GM21786 (cell line): Measurements from ENCODE around the gene NOL4L.

Experiments
- ATAC-seq: cut with Tn5 transposase; IDR thresholded peaks from one replicate; pipeline ENCODE4 v1.9.1; 2021; ENCODE audit not compliant: unreplicated experiment

Gene NOL4L, protein sequence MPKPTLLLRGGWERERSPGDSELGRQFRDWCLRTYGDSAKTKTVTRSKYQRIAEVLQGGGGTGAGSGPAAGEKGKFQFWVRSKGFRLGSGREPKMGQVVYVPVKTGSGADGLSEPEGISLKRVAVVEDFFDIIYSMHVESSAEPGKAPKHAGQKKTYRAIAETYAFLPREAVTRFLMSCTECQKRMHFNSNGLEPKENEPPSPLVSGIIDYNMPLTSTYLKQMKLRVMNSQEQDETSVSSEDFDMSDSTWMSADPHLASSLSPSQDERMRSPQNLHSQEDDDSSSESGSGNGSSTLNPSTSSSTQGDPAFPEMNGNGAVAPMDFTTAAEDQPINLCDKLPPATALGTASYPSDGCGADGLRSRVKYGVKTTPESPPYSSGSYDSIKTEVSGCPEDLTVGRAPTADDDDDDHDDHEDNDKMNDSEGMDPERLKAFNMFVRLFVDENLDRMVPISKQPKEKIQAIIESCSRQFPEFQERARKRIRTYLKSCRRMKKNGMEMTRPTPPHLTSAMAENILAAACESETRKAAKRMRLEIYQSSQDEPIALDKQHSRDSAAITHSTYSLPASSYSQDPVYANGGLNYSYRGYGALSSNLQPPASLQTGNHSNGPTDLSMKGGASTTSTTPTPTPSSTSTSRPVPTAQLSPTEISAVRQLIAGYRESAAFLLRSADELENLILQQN

DNA sequence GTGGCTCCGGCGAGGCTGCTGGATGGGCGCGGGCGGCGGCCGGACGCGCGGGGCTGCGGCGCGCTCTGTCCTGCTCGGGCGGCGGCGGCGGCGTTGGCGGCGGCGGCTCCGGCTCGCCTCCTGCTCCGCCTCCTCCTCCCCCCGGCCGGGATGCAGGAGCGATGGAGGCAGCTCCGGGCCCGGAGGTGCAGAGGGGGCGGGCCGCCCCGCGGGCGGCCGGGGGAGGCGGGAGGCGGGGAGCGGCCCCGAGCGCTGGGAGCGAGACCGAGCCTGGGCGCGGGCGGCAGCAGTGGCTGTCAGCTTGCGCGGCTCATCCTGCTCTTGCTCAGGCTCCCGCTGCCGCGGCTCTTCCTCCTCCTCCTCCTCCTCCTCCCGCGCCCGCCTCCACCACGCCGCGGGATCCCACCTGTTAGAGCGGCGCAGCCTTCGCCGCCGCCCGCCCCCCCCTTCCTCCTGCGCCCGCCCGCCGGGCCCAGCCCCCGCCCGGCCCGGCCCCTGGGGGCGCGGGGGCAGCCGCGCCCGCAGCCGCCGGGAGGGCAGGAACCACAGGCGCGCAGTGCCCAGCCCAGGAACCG is at the start of gene NOL4L:
TSS of gene NOL4L (minus strand) at position 323 of the 575 bp plus-strand sequence. CDS start 443 bp downstream, outside the sequence.
- no peak for ATAC-seq

DNA sequence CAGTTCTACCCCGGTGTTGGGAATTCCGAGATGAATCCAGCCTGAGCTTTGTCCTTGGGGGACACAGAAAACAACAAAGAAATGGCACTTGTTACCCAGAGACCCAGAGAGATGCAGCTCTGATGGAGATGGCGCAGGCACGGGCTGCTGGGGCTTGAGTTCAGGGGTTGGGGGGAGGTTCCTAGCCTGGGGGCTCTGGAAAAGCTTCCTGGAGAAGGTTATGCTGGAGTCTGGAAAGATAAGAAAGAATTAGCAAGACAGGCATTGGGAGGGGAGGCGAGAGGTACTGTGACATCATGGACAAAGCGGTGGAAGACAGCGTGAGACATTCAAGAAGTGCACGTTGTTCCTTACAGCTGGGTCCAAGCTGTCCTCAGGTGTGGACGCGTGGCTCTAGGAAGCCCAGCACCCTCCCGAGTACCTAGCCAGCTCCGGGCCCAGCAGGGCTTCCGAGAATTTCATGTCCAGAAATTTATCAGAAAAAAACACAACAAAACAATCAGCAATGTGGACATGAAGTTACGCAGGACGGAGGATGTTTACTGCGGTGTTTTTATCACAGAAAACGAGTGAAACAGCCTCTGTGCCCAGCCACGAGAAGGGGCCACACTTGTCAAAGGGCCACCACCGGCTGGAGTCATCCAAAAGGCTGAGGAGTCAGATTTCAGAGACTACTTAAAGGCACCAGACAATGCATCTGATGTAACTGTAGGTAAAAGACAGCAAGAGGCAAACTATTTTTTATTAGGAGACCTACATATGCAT is 49.1 kb upstream of the NOL4L start:
- no peak for ATAC-seq

DNA sequence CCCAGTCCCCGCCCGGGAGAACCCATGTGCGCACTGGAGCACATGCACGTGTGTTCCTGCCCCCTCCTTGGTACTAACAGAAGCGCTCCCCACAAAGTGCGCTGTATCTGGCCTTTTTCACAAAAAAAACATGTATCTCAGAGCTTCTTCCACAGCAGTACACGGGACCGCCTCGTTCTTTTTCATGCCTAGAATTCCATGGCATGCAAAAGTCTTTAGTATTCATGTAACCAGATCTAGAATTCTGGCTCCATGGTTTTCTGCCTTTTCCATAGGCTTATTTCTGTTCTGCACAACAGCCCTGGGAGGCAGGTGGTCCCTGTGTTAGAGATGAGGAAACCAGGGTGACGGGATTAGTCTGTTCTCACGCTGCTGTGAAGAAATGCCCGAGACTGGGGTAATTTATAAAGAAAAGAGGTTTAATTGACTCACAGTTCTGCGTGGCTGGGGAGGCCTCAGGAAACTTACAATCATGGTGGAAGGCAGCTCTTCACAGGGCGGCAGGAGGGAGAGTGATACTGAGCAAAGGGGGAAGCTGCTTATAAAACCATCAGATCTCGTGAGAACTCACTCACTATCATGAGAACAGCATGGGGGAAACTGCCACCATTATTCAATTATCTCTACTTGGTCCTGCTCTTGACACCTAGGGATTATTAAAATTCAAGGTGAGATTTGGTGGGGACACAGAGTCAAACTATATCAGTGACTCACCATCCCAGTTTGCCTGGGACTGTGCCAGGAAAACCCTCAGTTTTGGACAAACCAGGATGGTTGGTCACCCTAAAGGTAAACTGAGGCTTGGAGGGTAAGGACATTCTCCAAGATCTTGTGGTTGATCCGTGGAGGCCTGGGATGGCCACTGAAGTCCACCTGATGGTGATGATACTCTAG is 47.6 kb upstream of the NOL4L start:
- no peak for ATAC-seq

DNA sequence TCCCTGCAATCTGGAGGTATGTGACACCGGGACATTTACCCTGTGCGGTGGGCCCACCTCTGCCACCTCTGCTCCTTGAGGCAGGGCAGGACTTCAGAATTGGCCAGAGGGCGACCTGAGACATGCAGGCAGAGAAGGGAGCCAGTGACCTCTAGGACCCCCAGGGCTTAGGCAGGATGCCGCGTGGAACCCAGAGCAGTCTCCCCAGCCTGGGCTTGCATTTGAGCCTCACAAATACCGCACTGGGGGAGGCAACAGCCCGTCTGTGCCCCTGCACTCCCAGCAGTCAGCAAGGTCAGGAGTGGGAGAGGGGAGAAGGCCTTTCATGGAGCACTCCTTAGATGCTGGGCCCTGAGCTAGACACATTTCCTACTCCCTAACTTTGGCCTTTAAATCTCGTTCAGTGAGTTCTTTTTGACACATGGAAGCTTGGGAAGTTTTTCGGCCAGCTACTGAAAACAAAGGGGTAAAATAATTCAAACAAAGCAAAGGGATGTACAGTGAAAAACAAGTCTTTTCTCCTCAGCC is 46.9 kb upstream of the NOL4L start:
- no peak for ATAC-seq

DNA sequence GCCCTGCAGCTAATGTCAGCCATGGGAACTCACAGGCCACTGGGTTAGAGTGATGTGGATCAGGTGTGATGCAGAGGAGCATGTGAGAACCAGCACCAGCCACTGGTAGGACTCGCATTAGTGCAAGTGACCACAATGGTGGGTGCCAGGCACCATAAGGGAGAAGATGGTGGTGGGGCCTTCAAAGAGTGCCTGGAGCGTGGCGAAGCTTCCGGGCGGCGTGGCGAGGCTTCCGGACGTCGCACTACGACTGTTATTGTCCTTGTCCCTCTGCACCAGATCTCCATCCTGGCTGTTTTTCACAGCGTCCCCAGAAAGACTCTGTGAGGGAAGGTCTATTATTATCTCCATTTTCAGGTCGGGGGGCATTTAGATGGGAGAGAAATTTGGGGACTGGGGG is 44.7 kb upstream of the NOL4L start:
- no peak for ATAC-seq

DNA sequence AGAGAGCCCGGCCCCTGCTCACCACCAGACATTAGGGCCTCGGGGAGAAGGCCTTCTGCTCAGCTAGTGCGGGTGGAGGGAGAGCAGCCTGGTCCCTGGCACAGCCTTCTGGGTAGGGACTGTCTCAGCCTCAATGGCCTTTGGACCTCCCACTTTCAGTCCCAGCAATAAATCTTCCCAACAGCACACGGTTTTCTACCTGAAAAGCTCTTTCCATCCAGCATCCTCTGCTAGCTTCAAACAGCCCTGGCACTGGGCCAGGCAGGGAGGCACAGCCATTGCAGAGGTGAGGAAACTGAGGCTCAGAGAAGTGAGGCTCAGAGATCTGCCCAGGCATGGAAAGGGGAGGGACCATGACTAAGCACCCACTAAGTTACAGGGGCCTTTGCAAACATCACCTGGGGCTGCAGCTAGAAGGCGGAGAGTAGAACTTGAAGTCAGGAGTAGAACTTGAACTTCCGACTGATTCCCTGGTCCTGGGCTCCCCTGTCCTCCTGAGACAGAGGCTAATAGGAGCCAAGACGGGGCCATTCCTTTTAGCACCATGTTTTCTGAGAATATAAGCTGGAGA is 43.9 kb upstream of the NOL4L start:
- no peak for ATAC-seq

DNA sequence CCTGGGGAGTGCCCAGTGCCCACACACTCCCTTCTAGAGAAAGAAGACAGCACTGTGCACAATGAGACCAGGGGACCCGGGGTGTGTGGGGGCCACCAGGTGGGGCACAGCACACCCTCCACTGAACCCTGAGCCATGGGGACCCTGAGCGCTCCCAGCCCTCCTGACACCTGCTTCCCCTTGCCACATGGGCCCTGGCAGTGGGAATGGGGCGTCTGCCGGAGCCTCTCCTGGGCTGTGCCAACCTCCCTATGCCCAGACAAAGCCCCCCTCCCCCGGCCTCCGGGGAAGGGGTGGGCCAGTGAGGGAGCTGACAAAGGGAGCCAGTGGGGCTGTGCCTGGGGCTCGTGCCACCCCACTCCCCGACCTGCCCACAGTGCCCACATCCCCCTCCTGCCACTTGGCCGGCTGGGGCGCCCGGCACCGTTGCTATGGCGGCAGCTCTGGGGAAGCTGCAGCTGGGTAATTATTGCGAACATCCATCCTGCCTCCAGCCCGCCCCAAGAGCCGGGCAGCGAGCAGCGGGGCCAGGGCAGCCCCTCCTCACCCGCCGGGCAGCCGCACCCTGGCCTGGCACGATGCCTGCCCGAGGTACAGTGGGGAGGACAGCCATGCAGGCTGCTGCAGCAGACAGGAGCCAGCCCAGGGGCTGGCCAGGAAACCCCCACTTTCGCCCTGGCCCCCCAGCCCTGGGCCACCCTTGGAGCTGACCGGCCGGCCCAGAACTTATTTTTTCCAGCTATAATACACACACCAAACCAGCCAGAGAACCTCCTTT is 41.9 kb upstream of the NOL4L start:
- peak; percentile 25 for ATAC-seq

DNA sequence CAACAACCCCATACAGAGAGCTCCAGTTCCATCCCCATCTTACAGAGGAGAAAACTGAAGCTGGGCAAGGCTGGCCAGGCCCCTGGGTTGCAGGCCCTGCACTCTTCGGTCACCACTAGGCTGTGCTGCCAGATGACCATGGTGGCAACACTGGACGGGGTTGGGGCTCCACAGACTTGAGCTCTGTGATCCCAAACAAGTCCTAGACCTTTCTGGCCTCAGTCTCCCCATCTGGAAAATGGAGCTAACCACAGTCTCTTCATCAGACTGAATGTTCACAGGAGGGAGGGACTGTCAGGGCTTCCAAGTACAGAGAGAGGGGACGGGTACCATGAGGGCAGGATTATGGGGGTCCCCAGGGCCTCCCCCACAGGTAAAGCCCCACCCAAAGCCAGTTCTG is 41.3 kb upstream of the NOL4L start:
- ATAC-seq = no peak

DNA sequence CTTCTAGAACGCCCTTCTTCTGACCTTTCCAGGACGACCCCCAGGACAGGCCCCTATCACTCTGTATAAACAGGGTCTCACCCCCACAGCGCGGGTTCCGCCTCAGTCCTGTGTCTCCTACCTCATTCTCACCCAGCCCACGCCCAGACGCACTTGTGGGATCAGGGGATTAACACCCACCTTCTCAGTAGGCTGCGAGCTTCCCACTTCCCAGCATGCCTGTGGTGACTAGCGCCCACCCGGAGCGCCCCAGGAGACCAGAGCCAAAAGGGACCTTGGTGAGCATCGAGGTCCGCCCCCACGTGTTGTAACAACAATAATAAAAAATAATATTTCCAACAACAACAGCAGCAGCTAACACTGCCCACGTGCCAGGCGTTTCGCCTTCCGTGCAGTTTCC is 40.9 kb upstream of the NOL4L start:
- no peak for ATAC-seq

DNA sequence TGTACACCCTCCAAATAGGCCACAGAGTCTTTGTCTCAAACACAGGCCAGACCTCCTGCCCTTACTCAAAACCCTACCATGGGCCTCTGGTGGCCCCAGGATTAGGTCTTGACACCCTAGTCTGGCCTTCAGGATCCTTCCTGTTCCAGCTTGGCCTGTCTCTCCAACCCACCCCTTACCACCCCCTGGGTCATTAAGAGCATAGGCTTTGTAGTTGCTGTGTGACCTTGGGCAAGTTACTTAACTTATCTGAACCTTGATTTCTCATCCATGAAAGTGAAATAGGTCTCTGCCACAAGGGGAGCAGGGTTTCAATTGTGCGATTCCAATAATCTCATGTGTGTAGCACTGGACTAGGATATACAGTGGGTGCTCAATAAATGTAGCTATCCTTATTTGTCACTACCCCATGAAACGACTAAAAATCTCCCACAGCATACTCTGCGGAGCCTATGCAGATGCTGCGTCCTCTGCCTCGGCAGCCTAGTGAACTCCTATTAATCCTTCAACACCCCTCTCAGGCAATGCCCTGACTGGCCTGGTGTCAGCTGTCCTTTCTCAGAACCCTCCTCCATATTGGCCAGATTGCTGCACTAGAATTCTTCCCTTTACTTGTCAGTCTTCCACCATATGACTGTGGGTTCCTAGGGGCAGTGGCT is 39.7 kb upstream of the NOL4L start:
- no peak for ATAC-seq

DNA sequence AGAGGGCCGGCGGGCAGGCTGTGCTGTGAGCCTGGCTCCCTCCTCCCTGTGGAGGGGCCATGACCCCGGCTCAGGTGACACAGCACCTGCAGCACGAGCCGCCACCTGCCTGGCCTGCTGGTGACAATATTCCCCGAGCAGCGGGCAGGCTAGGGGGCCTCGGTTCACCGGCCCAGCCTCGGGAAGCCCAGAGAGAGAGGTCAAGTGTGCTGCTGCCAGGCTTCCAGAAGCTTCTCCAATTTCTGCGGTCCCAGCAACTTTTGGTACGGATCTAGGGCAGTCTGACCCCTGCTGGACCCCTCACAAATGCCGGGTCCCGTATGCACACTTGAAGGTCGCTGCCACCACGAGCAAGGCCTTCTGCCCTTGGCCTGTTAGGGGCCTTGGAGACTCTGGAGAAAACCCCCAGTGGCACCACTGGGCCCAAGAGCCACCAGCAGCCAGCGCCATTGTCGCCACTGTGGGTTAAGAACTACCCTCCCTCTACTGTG is 38.6 kb upstream of the NOL4L start:
- no peak for ATAC-seq

DNA sequence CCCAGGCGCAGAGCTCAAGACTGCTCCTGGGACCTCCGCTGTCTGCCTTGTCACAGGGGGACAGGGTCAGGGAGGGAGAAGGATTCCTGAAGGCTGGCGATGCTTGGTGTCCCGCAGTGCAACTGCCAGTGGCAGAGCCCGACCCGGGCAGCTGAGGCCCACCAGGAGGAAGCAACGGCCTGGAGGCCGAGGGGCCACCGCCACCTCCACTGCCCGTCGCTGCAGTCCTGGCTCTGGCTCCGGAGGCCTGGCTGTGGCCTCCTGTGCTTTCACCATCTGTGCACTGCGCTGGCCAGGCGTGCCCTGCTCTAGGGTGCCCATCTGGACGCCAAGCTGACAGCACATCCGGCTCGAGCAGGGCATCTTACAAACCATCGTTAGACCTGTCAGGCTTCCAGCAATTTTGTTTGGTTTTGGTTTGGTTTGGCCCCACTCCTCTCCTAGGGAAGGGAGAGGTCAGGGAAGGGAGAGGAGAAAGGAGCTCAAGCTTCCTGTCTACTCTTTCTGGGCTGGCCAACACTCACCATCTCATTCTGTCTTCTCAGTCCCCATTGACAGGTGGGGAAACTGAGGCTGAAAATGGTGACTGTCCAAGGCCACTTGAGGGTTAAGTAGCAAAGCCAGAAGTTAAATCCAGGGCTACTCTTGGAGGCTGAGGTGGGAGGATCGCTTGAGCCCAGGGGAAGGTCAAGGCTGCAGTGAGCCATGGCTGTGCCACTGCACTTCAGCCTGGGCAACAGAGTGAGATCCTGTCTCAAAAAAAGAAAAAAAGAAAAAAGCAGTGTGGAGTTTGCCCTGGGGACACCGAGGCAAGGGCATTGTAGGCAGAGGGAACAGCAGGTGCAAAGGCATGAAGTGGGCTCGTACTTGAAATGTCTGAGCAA is 37.7 kb upstream of the NOL4L start:
- no peak for ATAC-seq

DNA sequence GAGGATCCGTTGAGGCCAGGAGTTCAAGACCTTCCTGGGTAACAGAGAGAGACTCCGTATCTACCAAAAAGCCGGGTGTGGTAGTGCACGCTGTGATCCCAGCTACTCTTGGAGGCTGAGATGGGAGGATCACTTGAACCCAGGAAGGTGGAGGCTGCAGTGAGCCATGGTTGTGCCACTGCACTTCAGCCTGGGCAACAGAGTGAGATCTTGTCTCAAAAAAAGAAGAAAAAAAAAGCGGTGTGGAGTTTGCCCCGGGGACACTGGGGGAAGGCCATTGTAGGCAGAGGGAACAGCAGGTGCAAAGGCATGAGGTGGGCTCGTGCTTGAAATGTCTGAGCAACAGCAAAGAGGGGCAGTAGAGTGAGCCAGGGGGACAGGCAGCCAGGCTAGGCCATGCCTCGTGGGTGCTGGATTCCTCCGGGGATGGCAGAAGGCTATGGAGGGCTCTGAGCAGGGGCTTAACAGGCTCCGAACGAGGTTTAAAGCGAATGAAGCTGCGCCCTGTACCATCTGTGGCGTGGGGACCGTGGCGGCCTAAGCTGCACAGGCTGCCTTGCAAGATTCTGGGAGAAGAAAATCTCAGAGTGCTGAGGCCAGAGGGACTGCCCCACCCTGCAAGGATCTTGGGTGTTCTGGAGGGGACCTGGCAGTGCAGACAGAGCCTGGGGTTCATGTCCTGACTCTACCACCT is 36.9 kb upstream of the NOL4L start:
- ATAC-seq = no peak

DNA sequence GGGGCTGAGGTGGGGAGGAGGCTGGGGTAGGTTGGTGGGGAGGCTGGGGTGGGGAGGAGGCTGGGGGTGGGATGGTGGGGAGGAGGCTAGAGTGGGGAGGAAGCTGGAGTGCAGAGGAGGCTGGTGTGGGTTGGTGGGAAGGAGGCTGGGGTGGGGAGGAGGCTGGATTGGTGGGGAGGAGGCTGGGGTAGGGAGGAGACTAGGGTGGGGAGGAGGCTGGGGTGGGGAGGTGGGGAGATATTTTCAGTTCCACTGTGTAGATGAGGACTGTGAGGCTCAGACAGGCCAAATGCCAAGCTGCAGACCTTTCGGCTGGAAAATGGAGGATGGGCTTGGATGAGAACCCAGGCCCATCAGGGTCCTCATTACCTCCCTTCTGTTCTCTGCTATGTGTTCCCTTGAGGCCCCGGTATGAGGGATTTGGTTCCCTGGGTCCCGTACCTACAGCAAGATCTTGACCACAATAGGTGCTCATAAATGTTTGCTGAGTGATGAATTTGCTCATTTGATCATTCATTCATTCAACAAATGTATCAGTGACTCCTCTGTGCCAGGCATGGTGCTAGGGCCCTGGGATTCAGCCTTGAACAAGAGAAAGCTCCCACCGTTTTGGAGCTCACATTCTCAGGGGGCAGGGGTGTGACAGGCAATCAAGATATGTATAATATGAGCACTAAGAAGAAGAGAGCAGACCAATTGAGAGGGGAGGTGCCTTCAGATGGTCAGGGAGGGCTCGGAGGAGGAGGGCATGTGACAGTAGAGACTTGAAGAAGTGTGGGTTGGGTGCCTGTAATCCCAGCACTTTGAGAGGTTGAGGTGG is 36.1 kb upstream of the NOL4L start:
- no peak for ATAC-seq

DNA sequence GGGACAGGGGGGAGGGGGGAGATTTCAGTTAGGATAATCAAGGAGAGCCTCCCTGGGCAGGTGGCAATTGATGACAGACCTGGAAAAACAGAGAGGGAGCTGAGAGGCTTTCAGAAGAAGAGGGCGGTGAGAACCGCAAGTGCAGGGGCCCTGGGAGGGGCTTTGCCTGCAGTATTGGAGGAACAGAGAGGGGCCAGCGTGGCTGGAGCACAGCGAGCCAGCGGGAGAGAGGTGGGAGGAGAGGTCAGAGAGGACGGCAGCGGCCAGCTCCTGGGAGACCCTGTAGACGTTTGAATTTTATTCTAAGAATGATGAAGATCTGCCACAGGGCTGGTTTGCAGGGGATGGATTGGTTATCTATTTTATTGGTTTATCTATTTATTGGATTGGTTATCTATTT is 34.5 kb upstream of the NOL4L start:
- ATAC-seq = no peak

DNA sequence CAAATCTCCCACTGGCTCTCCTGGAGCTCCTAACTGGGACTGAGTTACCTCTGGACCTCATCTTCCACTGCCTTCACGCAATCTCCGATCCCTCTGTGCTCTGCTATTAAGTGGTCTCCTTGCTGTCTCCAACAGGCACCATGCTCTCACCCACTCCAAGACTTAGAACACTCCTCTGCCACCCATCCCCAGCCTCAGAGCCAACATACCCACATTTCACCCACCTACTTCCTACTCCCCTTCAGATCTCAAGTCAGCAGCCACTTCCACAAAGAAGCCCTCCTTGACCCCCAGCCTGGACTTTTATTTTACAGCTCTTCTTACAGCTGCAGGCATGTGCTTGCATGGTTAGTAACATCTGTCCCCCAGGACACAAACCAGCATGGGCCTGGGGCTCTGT is 29.6 kb upstream of the NOL4L start:
- ATAC-seq = no peak
